HL-60/S4 treated with retinoic acid at 250 ng/mL for 4 days and 3 days (cell line): Measurements from ENCODE around the gene MRPL11.
"Not testable (repeated sequence)": the region's sequence is repeated elsewhere in the genome, so short reads cannot be mapped to it uniquely, and the experiment has no call there.

Experiments used
- in situ Hi-C: fragments of 300-500 bp; cut with MboI; formaldehyde crosslinking; loops from 2 replicates; pipeline ENCODE4 v1.7.0; 2022; ENCODE audit warnings: low sequenced_read_pairs

The MRPL11 gene

GRCh38 chr11:66431871-66432329 lies 6.7 kb downstream of the MRPL11 start:
- in situ Hi-C loops, result not testable (repeated sequence)

GRCh38 chr11:66431287-66431686 lies 7.4 kb downstream of the MRPL11 start:
- in situ Hi-C loops, result not testable (repeated sequence)

- in situ Hi-C loops, result no loop called here
Observed at GRCh38 chr11:66429983-66430602, 8.6 kb downstream of the MRPL11 start.

- in situ Hi-C loops, result no loop called here
Observed at GRCh38 chr11:66428933-66429332, 9.7 kb downstream of the MRPL11 start.

- in situ Hi-C loops, result no loop called here
Observed at GRCh38 chr11:66426314-66426713, 12.3 kb downstream of the MRPL11 start.

- in situ Hi-C loops, result loop anchor here (25.0 kb wide), 2 partner anchors 266 to 416 kb away; partner anchors contain the start of genes RBM4B and RCE1
Observed at GRCh38 chr11:66421492-66422205, 17.0 kb downstream of the MRPL11 start.

GRCh38 chr11:66420671-66421476 lies 17.8 kb downstream of the MRPL11 start, which contains the start of gene NPAS4:
TSS of gene NPAS4 (plus strand) at chr11:66421035. CDS start at chr11:66421180, 145 bp downstream.
- in situ Hi-C loops, result loop anchor here (25.0 kb wide), 2 partner anchors 266 to 416 kb away; partner anchors contain the start of genes RBM4B and RCE1

- in situ Hi-C loops, result loop anchor here (25.0 kb wide), 2 partner anchors 267 to 417 kb away; partner anchors contain the start of genes RBM4B and RCE1
Observed at GRCh38 chr11:66419825-66420224, 18.8 kb downstream of the MRPL11 start.

GRCh38 chr11:66418986-66419308 lies 19.7 kb downstream of the MRPL11 start:
- in situ Hi-C loops, result loop anchor here (25.0 kb wide), 2 partner anchors 268 to 418 kb away; partner anchors contain the start of genes RBM4B and RCE1

GRCh38 chr11:66418168-66418985 lies 20.3 kb downstream of the MRPL11 start:
- in situ Hi-C loops, result loop anchor here (25.0 kb wide), 2 partner anchors 269 to 419 kb away; partner anchors contain the start of genes RBM4B and RCE1

GRCh38 chr11:66417000-66417399 lies 21.6 kb downstream of the MRPL11 start:
- in situ Hi-C loops, result loop anchor here (25.0 kb wide), 2 partner anchors 270 to 420 kb away; partner anchors contain the start of genes RBM4B and RCE1

- in situ Hi-C loops, result loop anchor here (25.0 kb wide), 2 partner anchors 272 to 422 kb away; partner anchors contain the start of genes RBM4B and RCE1
Observed at GRCh38 chr11:66415423-66415822, 23.2 kb downstream of the MRPL11 start.

GRCh38 chr11:66414120-66414934 lies 24.3 kb downstream of the MRPL11 start:
- in situ Hi-C loops, result loop anchor here (25.0 kb wide), 2 partner anchors 273 to 423 kb away; partner anchors contain the start of genes RBM4B and RCE1

- in situ Hi-C loops, result loop anchor here (25.0 kb wide), 2 partner anchors 274 to 424 kb away; partner anchors contain the start of genes RBM4B and RCE1
Observed at GRCh38 chr11:66413167-66413566, 25.5 kb downstream of the MRPL11 start.

- in situ Hi-C loops, result loop anchor here (25.0 kb wide), 2 partner anchors 275 to 425 kb away; partner anchors contain the start of genes RBM4B and RCE1
Observed at GRCh38 chr11:66412110-66412509, 26.5 kb downstream of the MRPL11 start.

- in situ Hi-C loops, result loop anchor here (25.0 kb wide), 2 partner anchors 276 to 426 kb away; partner anchors contain the start of genes RBM4B and RCE1
Observed at GRCh38 chr11:66411323-66411722, 27.3 kb downstream of the MRPL11 start.

GRCh38 chr11:66410191-66410590 lies 28.5 kb downstream of the MRPL11 start:
- in situ Hi-C loops, result loop anchor here (25.0 kb wide), 2 partner anchors 277 to 427 kb away; partner anchors contain the start of genes RBM4B and RCE1

- in situ Hi-C loops, result loop anchor here (25.0 kb wide), 2 partner anchors 278 to 428 kb away; partner anchors contain the start of genes RBM4B and RCE1
Observed at GRCh38 chr11:66409226-66409625, 29.4 kb downstream of the MRPL11 start.
